ENCODE data around the gene RPS16. TPM values are rescaled to one million over a fixed set of nuclear protein-coding genes. Genes with fewer than 3 reads are reported as not detected.
A peak's percentile ranks its signal among the peaks of the same experiment; 100 is the strongest.
"Not testable (repeated sequence)": the region's sequence is repeated elsewhere in the genome, so short reads cannot be mapped to it uniquely, and the experiment has no call there.

Gene RPS16
- total RNA-seq, 1 donor, result 641 TPM

GRCh38 chr19:39451257-39451656, 15.5 kb upstream of the RPS16 start:
- not testable (repeated sequence) for DNase-seq (ENCODE audit: low read depth in 2 of 3, low spot score in 2 of 3)

- DNase-seq (ENCODE audit: low read depth in 2 of 3, low spot score in 2 of 3), result no peak
Measured at GRCh38 chr19:39449116-39449797, 13.5 kb upstream of the RPS16 start.

- DNase-seq (ENCODE audit: low read depth in 2 of 3, low spot score in 2 of 3), result no peak
Measured at GRCh38 chr19:39448271-39448670, 12.5 kb upstream of the RPS16 start.

GRCh38 chr19:39446365-39447084, 10.8 kb upstream of the RPS16 start:
- no peak for DNase-seq (ENCODE audit: low read depth in 2 of 3, low spot score in 2 of 3)

GRCh38 chr19:39445196-39446111, 9.7 kb upstream of the RPS16 start, which contains the start of gene SUPT5H:
TSS of gene SUPT5H (plus strand) at chr19:39445582. CDS start at chr19:39445891, 309 bp downstream.
- DNase-seq (ENCODE audit: low read depth in 2 of 3, low spot score in 2 of 3), result peak; percentile 96 to 99 (median 99)

- DNase-seq (ENCODE audit: low read depth in 2 of 3, low spot score in 2 of 3), result no peak
Measured at GRCh38 chr19:39444598-39445195, 8.9 kb upstream of the RPS16 start.

GRCh38 chr19:39438270-39438934, 2.7 kb upstream of the RPS16 start:
- DNase-seq (ENCODE audit: low read depth in 2 of 3, low spot score in 2 of 3), result no peak

- no peak for DNase-seq (ENCODE audit: low read depth in 2 of 3, low spot score in 2 of 3)
Measured at GRCh38 chr19:39436350-39436716, 584 bp upstream of the RPS16 start.

GRCh38 chr19:39434123-39435076, 1.3 kb downstream of the RPS16 start:
- no peak for DNase-seq (ENCODE audit: low read depth in 2 of 3, low spot score in 2 of 3)

- DNase-seq (ENCODE audit: low read depth in 2 of 3, low spot score in 2 of 3), result no peak
Measured at GRCh38 chr19:39433480-39434079, 2.2 kb downstream of the RPS16 start.

GRCh38 chr19:39432677-39433025, 3.1 kb downstream of the RPS16 start:
- no peak for DNase-seq (ENCODE audit: low read depth in 2 of 3, low spot score in 2 of 3)

- DNase-seq (ENCODE audit: low read depth in 2 of 3, low spot score in 2 of 3), result no peak
Measured at GRCh38 chr19:39430675-39431593, 4.8 kb downstream of the RPS16 start.

- no peak for DNase-seq (ENCODE audit: low read depth in 2 of 3, low spot score in 2 of 3)
Measured at GRCh38 chr19:39428283-39429112, 7.3 kb downstream of the RPS16 start.

GRCh38 chr19:39427707-39428106, 8.0 kb downstream of the RPS16 start:
- no peak for DNase-seq (ENCODE audit: low read depth in 2 of 3, low spot score in 2 of 3)

GRCh38 chr19:39426170-39426569, 9.6 kb downstream of the RPS16 start:
- DNase-seq (ENCODE audit: low read depth in 2 of 3, low spot score in 2 of 3), result no peak

- no peak for DNase-seq (ENCODE audit: low read depth in 2 of 3, low spot score in 2 of 3)
Measured at GRCh38 chr19:39425744-39426143, 10.0 kb downstream of the RPS16 start.

- no peak for DNase-seq (ENCODE audit: low read depth in 2 of 3, low spot score in 2 of 3)
Measured at GRCh38 chr19:39424934-39425333, 10.8 kb downstream of the RPS16 start.

Data from hematopoietic multipotent progenitor cell (in vitro differentiated cells).